GM12878 (cell line): Measurements from ENCODE around the gene PDGFC. TPM values are rescaled to one million over a fixed set of nuclear protein-coding genes. Genes with fewer than 3 reads are reported as not detected.

Source experiments
- ATAC-seq: fragments of 200-7000 bp; cut with Tn5 transposase; 3 replicates; pipeline ENCODE4 v1.9.1; 2020; ENCODE audit warnings: mild to moderate bottlenecking, moderate library complexity
- BruUV-seq: library from RNA; stranded (reverse); fragments of 400-500 nt; replicated peaks from 2 replicates; lab custom pipeline; 2021; lab: Mats Ljungman, UMichigan
- CTCF ChIA-PET: fragments of 300-600 bp; sonication (Branson Sonifier 250); formaldehyde crosslinking; extraction: SDS; loops from one replicate; lab custom pipeline; 2021; ENCODE audit warnings: inconsistent platforms; lab: Yijun Ruan, JAX
- POLR2A ChIA-PET: fragments of 350-600 bp; formaldehyde crosslinking; extraction: SDS; loops from one replicate; lab custom pipeline; 2021; ENCODE audit warnings: inconsistent platforms; lab: Charles Lee
- RAD21 ChIA-PET: fragments of 300-600 bp; sonication (Branson Sonifier 250); formaldehyde crosslinking; loops from one replicate; lab custom pipeline; 2023; ENCODE audit warnings: antibody characterized with exemption; ENCODE audit not compliant: unreplicated experiment; lab: Charles Lee
- SMC1A ChIA-PET: fragments of 300-600 bp; sonication (Branson Sonifier 250); formaldehyde crosslinking; loops from one replicate; lab custom pipeline; 2023; ENCODE audit not compliant: unreplicated experiment, uncharacterized antibody; lab: Charles Lee
- DNase-seq: peaks from one replicate; pipeline ENCODE4 v3.0.0-alpha.2; 2011; ENCODE audit warnings: low read depth, low spot score
- FAIRE-seq: peaks from 3 replicates; lab custom pipeline; 2011; peaks lifted over from hg19 to GRCh38; lab: Jason Lieb, UNC
- H2AFZ ChIP-seq: 2 replicates; pipeline ENCODE4 v1.6.0; 2011; ENCODE audit warnings: low read depth, low read length, control low read depth; ENCODE audit not compliant: control insufficient read depth
- H3K27ac ChIP-seq: 2 replicates; pipeline ENCODE4 v1.5.1; 2011; ENCODE audit warnings: control low read depth; ENCODE audit not compliant: control insufficient read depth, insufficient read depth
- H3K27me3 ChIP-seq, 2 experiments: replicated peaks in 1 of 2; 2 replicates each; pipeline versions ENCODE4 v1.6.0 to v1.6.1; 2011; ENCODE audit warnings: low read length in 1 of 2; ENCODE audit not compliant: control insufficient read depth in 2 of 2, insufficient read depth in 2 of 2
- H3K36me3 ChIP-seq, 2 experiments: 2 replicates each; pipeline ENCODE4 v1.5.1; 2011; ENCODE audit warnings: low read length in 1 of 2; ENCODE audit not compliant: control insufficient read depth in 2 of 2, insufficient read depth in 2 of 2
- H3K4me1 ChIP-seq: 2 replicates; pipeline ENCODE4 v1.6.1; 2011; ENCODE audit warnings: mild to moderate bottlenecking, low read length, moderate library complexity, mixed read lengths; ENCODE audit not compliant: control insufficient read depth, insufficient read depth
- H3K4me2 ChIP-seq: 2 replicates; pipeline ENCODE4 v1.6.0; 2011; ENCODE audit warnings: control low read depth; ENCODE audit not compliant: control insufficient read depth, insufficient read depth
- H3K4me3 ChIP-seq: fragments of 200-600 bp; sonication (generic); 2 replicates; pipeline ENCODE4 v1.5.1; 2016
- H3K79me2 ChIP-seq: 2 replicates; pipeline ENCODE4 v1.6.0; 2011; ENCODE audit warnings: low read length; ENCODE audit not compliant: control insufficient read depth, insufficient read depth
- H3K9ac ChIP-seq: 2 replicates; pipeline ENCODE4 v1.8.0; 2011; ENCODE audit warnings: low read length, control low read depth, mixed read lengths; ENCODE audit not compliant: control insufficient read depth, insufficient read depth
- H3K9me3 ChIP-seq: replicated peaks from 3 replicates; pipeline ENCODE4 v1.5.1; 2011; ENCODE audit warnings: mild to moderate bottlenecking, low read length; ENCODE audit not compliant: control insufficient read depth, insufficient read depth
- H4K20me1 ChIP-seq: 2 replicates; pipeline ENCODE4 v1.6.0; 2011; ENCODE audit not compliant: control insufficient read depth, insufficient read depth
- BACH1 ChIP-seq: fragments of 450-650 bp; IDR thresholded peaks from 2 replicates; pipeline ENCODE4 v1.6.1; 2017; ENCODE audit warnings: mild to moderate bottlenecking, borderline replicate concordance
- BRCA1 ChIP-seq: IDR thresholded peaks from 2 replicates; pipeline ENCODE4 v1.6.1; 2011; ENCODE audit warnings: low read depth, low read length, improper control_type of control experiment
- CHD1 ChIP-seq: IDR thresholded peaks from 2 replicates; pipeline ENCODE4 v1.6.1; 2012; ENCODE audit warnings: low read depth, low read length, improper control_type of control experiment
- DPF2 ChIP-seq: fragments of 450-650 bp; IDR thresholded peaks from 2 replicates; pipeline ENCODE4 v1.6.1; 2017; ENCODE audit warnings: mild to moderate bottlenecking
- EED ChIP-seq: sonication (generic); IDR thresholded peaks from 2 replicates; pipeline ENCODE4 v1.6.1; 2016; ENCODE audit warnings: antibody characterized with exemption, low read depth
- EZH2 ChIP-seq: IDR thresholded peaks from 2 replicates; pipeline ENCODE4 v1.6.1; 2012; ENCODE audit warnings: low read depth, mild to moderate bottlenecking, control low read depth, inconsistent platforms, low read length, borderline replicate concordance; ENCODE audit not compliant: control insufficient read depth
- FOXK2 ChIP-seq: fragments of 450-650 bp; IDR thresholded peaks from 2 replicates; pipeline ENCODE4 v1.6.1; 2017; ENCODE audit warnings: mild to moderate bottlenecking, moderate library complexity
- GABPA ChIP-seq: IDR thresholded peaks from 2 replicates; pipeline ENCODE4 v1.6.1; 2014; ENCODE audit warnings: antibody characterized with exemption, low read depth, mild to moderate bottlenecking, inconsistent platforms
- NFYB ChIP-seq: IDR thresholded peaks from 2 replicates; pipeline ENCODE4 v1.6.1; 2011; ENCODE audit warnings: low read depth, mild to moderate bottlenecking, low read length, improper control_type of control experiment, moderate library complexity; ENCODE audit not compliant: insufficient read depth
- PML ChIP-seq: IDR thresholded peaks from 2 replicates; pipeline ENCODE4 v1.6.1; 2012; ENCODE audit warnings: low read length, inconsistent platforms
- POLR2A ChIP-seq: IDR thresholded peaks from 2 replicates; pipeline ENCODE4 v1.6.1; 2011; ENCODE audit warnings: low read depth, mild to moderate bottlenecking, low read length
- RELB ChIP-seq: fragments of 450-650 bp; IDR thresholded peaks from 2 replicates; pipeline ENCODE4 v1.6.1; 2017; ENCODE audit warnings: low read depth, mild to moderate bottlenecking, moderate library complexity
- SP1 ChIP-seq: IDR thresholded peaks from one replicate; pipeline ENCODE4 v1.6.1; 2011; ENCODE audit warnings: low read depth, low read length
- ZNF592 ChIP-seq: fragments of 450-650 bp; IDR thresholded peaks from 2 replicates; pipeline ENCODE4 v1.6.1; 2017; ENCODE audit warnings: mild to moderate bottlenecking, moderate library complexity
- ZSCAN29 ChIP-seq: fragments of 450-650 bp; IDR thresholded peaks from 2 replicates; pipeline ENCODE4 v1.6.1; 2017; ENCODE audit warnings: mild to moderate bottlenecking, moderate library complexity
- WGBS: methylation state at CpG from one replicate; pipeline ENCODE4 v1.1.6; 2016; ENCODE audit warnings: low lambda C conversion rate; ENCODE audit not compliant: insufficient replicate concordance, insufficient coverage; ENCODE audit errors: missing lambda C conversion rate; 5-methylcytosine and 5-hydroxymethylcytosine counted together
- in situ Hi-C: fragments of 300-500 bp; cut with MboI; formaldehyde crosslinking; loops from 9 replicates; pipeline ENCODE4 v1.14.3; 2018; ENCODE audit warnings: mixed read lengths
- intact Hi-C: fragments of 100-400 bp; cut with micrococcal nuclease; formaldehyde crosslinking; loops from one replicate; pipeline ENCODE4 v1.14.2; 2022; ENCODE audit not compliant: unreplicated experiment
- polyA plus RNA-seq, 11 experiments: library from polyadenylated mRNA; depleted of rRNA in 4 of 11; unstranded in 6 of 11; stranded (reverse) in 5 of 11; fragments of >200 nt; fragmentation: Nextera tagmentation in 4 of 11; fragmentation: Illumina TruSeq in 1 of 11; extraction: Ambion mirVana in 4 of 11; extraction: Trizol in 1 of 11; gene quantifications; 1 replicate in 1 of 11; 2 replicates in 10 of 11; pipeline versions ENCODE4 v1.2.1 to v1.2.3, GENCODE V29; 2011 to 2016; ENCODE audit warnings: inconsistent platforms in 2 of 11, missing spikeins in 2 of 11, low read depth in 1 of 11
- total RNA-seq, 4 experiments: library from RNA; depleted of rRNA in 3 of 4; stranded (reverse); fragments of >200 nt in 3 of 4; fragmentation: Illumina TruSeq in 1 of 4; extraction: Trizol in 1 of 4; gene quantifications; 2 replicates each; pipeline versions ENCODE4 v1.2.1 to v1.2.3, GENCODE V29; 2013 to 2021

PDGFC gene
- total and polyA plus RNA-seq, 10 of the 15 experiments (the other 5 are each of a cell fraction or from before 2014, with no cell fraction given) = 0.02 to 0.18 TPM; not detected in 8

GRCh38 chr4:156892805-156893204 lies 78.8 kb downstream of the PDGFC start (continued):
- TF ChIP-seq ZNF592 = no peak
- TF ChIP-seq, all 136 proteins: peak for 0

- no peak for ATAC-seq
- TF ChIP-seq GABPA (no peak), FOXK2 (no peak), BRCA1 (no peak), RELB (no peak), ZSCAN29 (no peak), SP1 (no peak), CHD1 (no peak), DPF2 (no peak), NFYB (no peak), POLR2A (no peak), EED (no peak), BACH1 (no peak), EZH2 (no peak), PML (no peak)
- WGBS = 57% methylated on average over 8 of the region's 8 CpGs
- SMC1A ChIA-PET = interaction anchor here (1.6 kb wide), 1 partner anchor 27 kb away, joined by 3 read pairs; no protein-coding TSS in a partner anchor
- no peak overlapping the region for H3K4me2 ChIP-seq
- BruUV-seq = no TSS peak
- H3K9ac ChIP-seq = no peak overlapping the region
- H3K79me2 ChIP-seq = no peaks in the 10 kb centered on the region
- intact Hi-C loops (no loop called here), in situ Hi-C loops (no loop called here)
- H2AFZ ChIP-seq = no peak overlapping the region
- FAIRE-seq = no peak
- CTCF ChIA-PET = interaction anchor here (1.3 to 1.6 kb wide), 2 partner anchors 8 to 14 kb away, joined by 3 to 4 read pairs; no protein-coding TSS in a partner anchor
- H3K4me1 ChIP-seq = no peaks in the 10 kb centered on the region
- H3K4me3 ChIP-seq = no peak overlapping the region
- H3K27ac ChIP-seq = no peak overlapping the region
- no peak for DNase-seq
- POLR2A ChIA-PET = no interaction called here
- no peaks in the 10 kb centered on the region for H3K27me3 ChIP-seq
- H3K36me3 ChIP-seq = no peaks in the 10 kb centered on the region
- H3K9me3 ChIP-seq = no peaks in the 10 kb centered on the region
- RAD21 ChIA-PET = no interaction called here
- H4K20me1 ChIP-seq = no peaks in the 10 kb centered on the region
Observed at GRCh38 chr4:156889616-156890594, 81.7 kb downstream of the PDGFC start.
